DMS153 treated with DMSO at 0.1 percent for 48 hours (cell line): ENCODE measurements around the gene MISFA.
"Not testable (repeated sequence)": the region's sequence is repeated elsewhere in the genome, so short reads cannot be mapped to it uniquely, and the experiment has no call there.

Experiments used
- DNase-seq: peaks from one replicate; lab custom pipeline; 2025; ENCODE audit not compliant: unreplicated experiment; lab: John Stamatoyannopoulos, UW

The MISFA gene

DNA sequence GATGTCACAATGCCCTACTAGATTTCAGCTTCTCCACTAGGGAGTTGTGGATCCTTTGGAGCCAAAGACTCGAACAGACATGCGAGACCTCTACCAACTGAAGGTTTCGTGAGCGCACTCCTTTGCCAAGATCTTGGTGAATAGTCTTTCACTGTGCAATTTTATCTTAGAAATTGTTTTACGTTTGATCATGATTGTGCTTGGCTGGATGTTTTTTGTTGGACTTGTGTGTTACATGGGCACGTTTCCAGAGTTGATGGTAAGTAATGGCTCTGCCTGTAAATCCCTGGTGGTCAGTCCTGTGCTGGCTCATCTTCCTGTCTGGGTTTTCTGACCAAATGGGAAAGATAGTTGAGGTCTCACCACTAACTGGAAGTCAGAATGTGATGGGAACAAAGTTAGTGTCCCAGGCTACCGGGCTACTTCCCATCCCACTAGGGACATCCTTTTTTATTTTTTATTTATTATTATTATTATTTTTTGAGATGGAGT is at the start of gene MISFA:
Gene MISFA (plus strand): TSS at position 51 of the 492 bp plus-strand sequence. CDS start 140 bp downstream, at position 191.
- DNase-seq = no peak

GRCh38 chr11:18563090-18563730 is 36.4 kb upstream of the MISFA start:
- no peak for DNase-seq

DNA sequence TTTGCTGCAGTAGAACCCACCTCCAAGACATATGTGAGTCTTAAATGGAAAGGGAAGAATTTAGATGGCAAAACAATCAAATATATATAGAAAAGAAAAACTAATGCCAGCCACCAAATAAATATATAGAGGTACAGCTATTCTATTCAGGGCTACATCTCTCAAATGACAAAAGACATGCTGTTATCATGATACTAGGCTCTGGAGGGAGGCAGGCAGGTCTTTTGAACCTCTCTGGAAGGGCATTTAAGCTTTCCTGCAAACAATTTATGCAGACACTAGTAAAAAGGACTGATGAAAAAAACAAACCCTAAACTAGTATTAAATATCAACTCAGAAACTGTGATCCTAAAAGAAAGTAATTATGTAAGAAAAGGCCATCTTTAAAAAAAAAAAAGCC is 35.4 kb upstream of the MISFA start:
- no peak for DNase-seq

DNA sequence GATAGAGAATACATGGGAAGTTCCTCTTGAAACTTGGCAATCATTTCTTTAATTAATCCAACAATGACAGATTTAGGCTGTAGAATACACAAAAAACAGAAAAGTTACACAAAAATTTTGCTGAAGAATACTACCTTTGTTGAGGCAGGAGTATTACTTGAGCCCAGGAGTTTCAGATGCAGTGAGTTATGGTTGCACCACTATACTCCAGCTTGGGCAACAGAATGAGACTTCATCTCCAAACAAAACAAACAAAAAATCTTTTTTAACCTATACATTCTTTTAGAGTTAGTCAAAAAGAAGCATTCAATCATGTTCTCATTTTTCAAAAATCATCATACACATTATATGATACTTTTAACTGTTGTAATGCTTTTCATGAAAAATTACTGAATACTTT is 33.2 kb upstream of the MISFA start:
- no peak for DNase-seq

GRCh38 chr11:18567081-18567480 is 32.5 kb upstream of the MISFA start:
- no peak for DNase-seq

- no peak for DNase-seq
These were observed 24.2 kb upstream of the MISFA start for GRCh38 chr11:18575361-18575760.

GRCh38 chr11:18578975-18579598 is 20.5 kb upstream of the MISFA start:
- no peak for DNase-seq

GRCh38 chr11:18580113-18580766 is 19.3 kb upstream of the MISFA start:
- DNase-seq = no peak

- no peak for DNase-seq
These were observed 17.8 kb upstream of the MISFA start for GRCh38 chr11:18581825-18582224.

DNA sequence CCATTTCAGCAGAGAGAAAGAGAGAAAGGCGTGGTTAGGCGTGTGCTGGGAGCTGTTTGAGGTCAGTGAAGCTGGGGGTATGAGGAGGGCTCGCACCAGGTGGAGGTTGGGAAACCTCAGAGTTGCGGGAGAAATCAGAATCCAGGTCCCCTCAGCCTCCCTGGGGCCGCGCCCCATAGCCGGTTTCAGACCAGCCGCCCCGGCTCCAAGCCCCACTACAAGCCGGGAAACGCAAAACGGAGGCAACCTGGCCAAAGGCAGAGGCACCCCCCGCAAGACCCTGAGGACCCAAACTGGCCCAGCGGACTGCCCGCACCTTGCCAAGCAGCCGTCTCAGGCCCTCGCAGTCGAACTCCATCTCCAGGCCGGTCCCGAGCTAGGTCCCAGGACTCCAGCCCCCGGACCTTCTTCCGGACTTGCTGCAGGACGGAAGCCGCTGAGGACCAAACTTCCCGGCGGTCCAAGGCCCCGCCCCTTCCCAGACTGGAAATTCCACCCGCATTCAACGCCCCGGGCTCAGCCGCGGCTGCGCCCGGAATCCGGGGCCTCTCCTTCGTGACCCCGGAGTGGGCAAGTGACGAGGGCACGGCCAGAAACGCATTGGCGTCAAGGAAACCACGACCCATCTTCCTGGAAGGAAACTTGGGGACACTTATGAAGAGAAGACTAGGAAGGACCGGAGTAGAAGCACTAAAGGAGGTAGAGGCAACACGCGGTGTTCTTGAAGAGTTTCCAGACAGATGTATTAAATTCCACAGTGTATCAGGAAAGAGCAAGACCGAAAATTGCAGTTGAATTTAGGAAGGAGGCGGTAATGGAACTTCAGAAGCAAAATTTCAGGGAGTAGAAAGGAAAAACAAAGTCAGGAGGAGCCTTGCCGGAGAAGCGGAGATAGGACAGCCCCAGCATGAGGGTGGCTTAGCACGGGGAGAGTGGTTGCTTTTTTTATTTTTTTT is 11.0 kb upstream of the MISFA start, which contains the start of gene UEVLD:
Gene UEVLD (minus strand): TSS at position 438 of the 956 bp plus-strand sequence. CDS start 80 bp downstream, at position 358.
- peak; percentile 78 for DNase-seq

DNA sequence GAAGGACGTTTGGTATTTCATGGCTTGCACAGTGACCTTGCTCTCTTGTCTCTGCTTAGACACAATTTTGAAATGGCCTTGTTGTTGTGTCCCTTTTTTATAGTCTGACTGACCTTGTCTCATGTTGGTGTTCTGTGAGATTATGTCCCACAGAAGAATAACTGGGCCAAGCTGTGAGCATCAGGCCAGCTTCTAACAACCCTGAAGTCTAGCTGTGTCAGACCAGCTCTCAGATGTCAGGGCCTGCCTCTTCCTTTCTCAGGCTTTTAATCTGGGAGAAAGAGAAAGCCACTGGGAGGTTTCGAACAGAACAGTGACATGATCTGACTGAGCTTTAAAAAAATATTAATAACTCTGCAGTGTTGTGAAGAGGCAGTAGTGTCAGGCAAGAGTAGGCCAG is 9.0 kb upstream of the MISFA start:
- DNase-seq = no peak

- DNase-seq = not testable (repeated sequence)
These were observed 5.5 kb upstream of the MISFA start for GRCh38 chr11:18594088-18594487.

- no peak for DNase-seq
These were observed 4.4 kb upstream of the MISFA start for GRCh38 chr11:18594999-18595749.

GRCh38 chr11:18600915-18601569 is 1.5 kb downstream of the MISFA start:
- no peak for DNase-seq

- DNase-seq = no peak
These were observed 8.8 kb downstream of the MISFA start for GRCh38 chr11:18608376-18608775.

DNA sequence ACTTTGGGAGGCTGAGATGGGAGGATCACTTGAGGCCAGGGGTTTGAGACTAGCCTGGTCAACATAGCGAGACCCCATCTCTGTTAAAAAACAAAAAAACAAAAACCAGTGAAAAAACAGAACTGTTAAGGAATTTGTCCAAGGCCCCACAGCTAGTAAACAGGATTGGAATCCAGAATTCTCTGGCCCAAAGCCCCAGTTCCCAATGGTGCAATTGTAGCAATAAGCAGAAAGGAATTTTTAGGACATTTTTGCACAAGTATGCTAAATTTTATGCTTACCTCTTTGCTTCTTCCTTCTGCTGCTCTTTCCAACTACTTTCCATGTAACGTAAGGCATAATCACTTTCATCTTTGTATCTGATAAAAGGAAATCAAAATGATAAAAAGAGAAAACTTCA is 11.6 kb downstream of the MISFA start:
- no peak for DNase-seq

- no peak for DNase-seq
These were observed 12.8 kb downstream of the MISFA start for GRCh38 chr11:18612394-18612793.

GRCh38 chr11:18614667-18615066 is 15.1 kb downstream of the MISFA start:
- DNase-seq = no peak

DNA sequence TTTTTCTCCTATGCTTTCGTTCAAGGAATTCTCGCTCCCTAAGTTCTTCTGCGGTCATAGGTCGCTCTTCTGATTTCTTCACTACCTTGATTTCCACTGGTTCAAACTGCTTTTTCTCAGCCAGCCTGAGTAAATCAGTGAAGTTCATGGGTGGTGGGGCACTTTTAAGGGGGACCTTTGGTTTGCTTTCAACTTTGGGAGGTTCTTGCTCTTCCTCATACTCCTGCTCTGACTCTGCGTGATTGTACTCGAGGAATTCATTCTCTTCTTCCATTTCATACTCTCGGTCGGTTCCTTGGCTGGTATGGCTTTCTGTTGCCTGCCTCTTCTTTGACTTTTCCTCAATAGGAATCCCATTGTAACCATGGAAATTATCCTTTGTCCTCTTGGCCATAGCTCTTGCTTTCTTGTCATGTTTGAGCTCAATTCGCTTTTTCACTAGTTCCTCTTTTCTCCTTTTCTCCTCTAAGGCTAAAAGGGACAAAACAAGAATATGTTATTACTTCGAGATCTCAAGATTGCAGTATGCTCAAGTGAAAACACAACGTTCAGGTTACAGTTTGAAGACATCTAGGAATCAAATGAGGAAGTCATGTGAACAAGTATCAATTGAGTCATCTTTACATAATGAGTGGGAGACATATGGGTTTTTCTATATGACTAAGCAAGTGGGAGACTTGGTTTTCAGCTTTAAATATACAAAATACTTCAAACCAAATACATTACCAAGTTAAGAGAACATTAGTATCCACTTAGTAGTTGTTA is 16.2 kb downstream of the MISFA start:
- no peak for DNase-seq
